HEK293 (cell line): ENCODE results near the gene KLRC4.
A peak's percentile ranks its signal among the peaks of the same experiment; 100 is the strongest.

Experiments
- CTCF ChIA-PET: fragments of 350-600 bp; formaldehyde crosslinking; extraction: SDS; loops from one replicate; lab custom pipeline; 2021; ENCODE audit warnings: antibody characterized with exemption; lab: Yijun Ruan, JAX
- POLR2A ChIA-PET: fragments of 300-600 bp; formaldehyde crosslinking; extraction: SDS; loops from one replicate; lab custom pipeline; 2020; ENCODE audit warnings: antibody characterized with exemption, inconsistent platforms; lab: Yijun Ruan, JAX
- H3K27ac ChIP-seq: fragments of 200-500 bp; sonication (Bioruptor generic); 2 replicates; pipeline ENCODE4 v1.5.1; 2014; ENCODE audit warnings: low read depth, low read length, control low read depth, inconsistent platforms; ENCODE audit errors: extremely low read depth
- H3K36me3 ChIP-seq, 2 experiments: fragments of 200-500 bp in 1 of 2; sonication (Bioruptor generic) in 1 of 2; 1 replicate in 1 of 2; 2 replicates in 1 of 2; pipeline ENCODE4 v1.5.1; 2014 to 2017; ENCODE audit warnings: inconsistent platforms in 2 of 2, low read length in 2 of 2; ENCODE audit not compliant: control insufficient read depth in 2 of 2, insufficient read depth in 1 of 2
- H3K4me1 ChIP-seq: fragments of 200-500 bp; sonication (Bioruptor generic); 2 replicates; pipeline ENCODE4 v1.5.1; 2014; ENCODE audit warnings: mild to moderate bottlenecking, low read length, inconsistent platforms; ENCODE audit not compliant: control insufficient read depth, insufficient read depth
- H3K4me3 ChIP-seq: 2 replicates; pipeline ENCODE4 v1.5.1; 2011; ENCODE audit warnings: low read depth, mild to moderate bottlenecking, control low read depth, low read length, moderate library complexity
- H3K9me3 ChIP-seq: fragments of 200-500 bp; sonication (Bioruptor generic); 2 replicates; pipeline ENCODE4 v1.5.1; 2014; ENCODE audit warnings: low read depth, low read length, inconsistent platforms; ENCODE audit not compliant: control insufficient read depth, insufficient read depth
- INSM2 ChIP-seq: fragments of 450-650 bp; formaldehyde crosslinking; IDR thresholded peaks from 2 replicates; pipeline ENCODE4 v1.5.1; 2016; ENCODE audit warnings: missing biosample characterization, missing genetic modification characterization
- OSR2 ChIP-seq: fragments of 450-650 bp; formaldehyde crosslinking; IDR thresholded peaks from 2 replicates; pipeline ENCODE4 v1.5.1; 2016; ENCODE audit warnings: missing biosample characterization, missing genetic modification characterization
- SETDB1 ChIP-seq: IDR thresholded peaks from one replicate; pipeline ENCODE4 v1.6.1; 2017; ENCODE audit warnings: mild to moderate bottlenecking, low read length, moderate library complexity, mixed read lengths; ENCODE audit not compliant: insufficient read length
- TRIM28 ChIP-seq: IDR thresholded peaks from 2 replicates; pipeline ENCODE4 v1.6.1; 2011; ENCODE audit warnings: low read length, control low read depth, borderline replicate concordance
- ZNF112 ChIP-seq: fragments of 450-650 bp; formaldehyde crosslinking; IDR thresholded peaks from 2 replicates; pipeline ENCODE4 v1.5.0; 2017; ENCODE audit warnings: missing biosample characterization, missing genetic modification characterization
- ZNF146 ChIP-seq: fragments of 450-650 bp; formaldehyde crosslinking; IDR thresholded peaks from 2 replicates; pipeline ENCODE4 v1.5.1; 2016; ENCODE audit warnings: missing biosample characterization, missing genetic modification characterization
- ZNF175 ChIP-seq: fragments of 450-650 bp; formaldehyde crosslinking; IDR thresholded peaks from 2 replicates; pipeline ENCODE4 v1.5.1; 2016; ENCODE audit warnings: missing biosample characterization, missing genetic modification characterization
- ZNF214 ChIP-seq: fragments of 450-650 bp; formaldehyde crosslinking; IDR thresholded peaks from 2 replicates; pipeline ENCODE4 v1.5.1; 2017; ENCODE audit warnings: missing biosample characterization, mild to moderate bottlenecking, missing genetic modification characterization, borderline replicate concordance
- ZNF223 ChIP-seq: fragments of 450-650 bp; formaldehyde crosslinking; IDR thresholded peaks from 2 replicates; pipeline ENCODE4 v1.5.1; 2016; ENCODE audit warnings: missing biosample characterization, missing genetic modification characterization
- ZNF518A ChIP-seq: fragments of 450-650 bp; formaldehyde crosslinking; conservative IDR thresholded peaks from 2 replicates; pipeline ENCODE4 v1.5.1; 2016; ENCODE audit warnings: low read depth, missing biosample characterization, missing genetic modification characterization
- ZNF530 ChIP-seq: fragments of 450-650 bp; formaldehyde crosslinking; IDR thresholded peaks from 2 replicates; pipeline ENCODE4 v1.5.1; 2016; ENCODE audit warnings: low read depth, missing biosample characterization, missing genetic modification characterization
- ZNF560 ChIP-seq: fragments of 450-650 bp; formaldehyde crosslinking; IDR thresholded peaks from 2 replicates; pipeline ENCODE4 v1.5.1; 2017; ENCODE audit warnings: missing biosample characterization, missing genetic modification characterization, borderline replicate concordance
- ZNF596 ChIP-seq: fragments of 450-650 bp; IDR thresholded peaks from 2 replicates; pipeline ENCODE4 v1.5.0; 2018; ENCODE audit warnings: missing biosample characterization, mild to moderate bottlenecking, missing genetic modification characterization, moderate library complexity
- ZNF629 ChIP-seq: fragments of 450-650 bp; formaldehyde crosslinking; IDR thresholded peaks from 2 replicates; pipeline ENCODE4 v1.5.1; 2017; ENCODE audit warnings: missing biosample characterization, missing genetic modification characterization
- ZNF660 ChIP-seq: fragments of 450-650 bp; IDR thresholded peaks from 2 replicates; pipeline ENCODE4 v1.5.1; 2018; ENCODE audit warnings: missing biosample characterization, mild to moderate bottlenecking, missing genetic modification characterization
- ZNF792 ChIP-seq: fragments of 450-650 bp; formaldehyde crosslinking; IDR thresholded peaks from 2 replicates; pipeline ENCODE4 v1.5.1; 2016; ENCODE audit warnings: missing biosample characterization, missing genetic modification characterization
- TF ChIP-seq, protein P1 (sequence below): fragments of 450-650 bp; formaldehyde crosslinking; IDR thresholded peaks from 2 replicates; pipeline ENCODE4 v1.5.1; 2016; ENCODE audit warnings: missing biosample characterization, missing genetic modification characterization
- TF ChIP-seq, protein P2 (sequence below): fragments of 450-650 bp; IDR thresholded peaks from 2 replicates; pipeline ENCODE4 v1.5.1; 2018; ENCODE audit warnings: missing biosample characterization, missing genetic modification characterization
- TF ChIP-seq, protein P3 (sequence below): fragments of 450-650 bp; formaldehyde crosslinking; IDR thresholded peaks from 2 replicates; pipeline ENCODE4 v1.5.1; 2016; ENCODE audit warnings: missing biosample characterization, missing genetic modification characterization

Gene KLRC4

GRCh38 chr12:10408842-10409241, 715 bp downstream of the KLRC4 start (continued):
- TF ChIP-seq, protein P1, sequence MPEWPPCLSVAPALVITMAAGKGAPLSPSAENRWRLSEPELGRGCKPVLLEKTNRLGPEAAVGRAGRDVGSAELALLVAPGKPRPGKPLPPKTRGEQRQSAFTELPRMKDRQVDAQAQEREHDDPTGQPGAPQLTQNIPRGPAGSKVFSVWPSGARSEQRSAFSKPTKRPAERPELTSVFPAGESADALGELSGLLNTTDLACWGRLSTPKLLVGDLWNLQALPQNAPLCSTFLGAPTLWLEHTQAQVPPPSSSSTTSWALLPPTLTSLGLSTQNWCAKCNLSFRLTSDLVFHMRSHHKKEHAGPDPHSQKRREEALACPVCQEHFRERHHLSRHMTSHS (tag by site-specific recombination), result no peak
- no peak for TF ChIP-seq ZNF660

DNA sequence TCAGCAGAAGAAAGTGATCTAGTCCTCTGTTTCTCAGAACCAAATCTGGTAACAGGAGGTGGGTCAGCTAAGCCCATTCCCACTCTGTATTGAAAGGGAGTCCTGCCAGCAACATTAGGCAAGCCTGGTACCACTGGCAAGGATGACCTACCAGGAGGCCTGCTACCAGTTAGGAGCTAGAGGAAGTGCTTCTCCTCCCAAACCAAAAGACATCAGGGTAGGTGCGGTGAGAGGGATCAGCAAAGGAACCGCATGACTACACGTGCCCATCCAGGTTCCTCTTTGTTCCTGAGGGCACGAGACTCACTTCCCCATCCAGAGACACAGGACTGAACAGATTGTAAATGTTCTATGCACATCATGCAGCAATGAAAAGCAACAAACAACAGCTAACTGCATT, 2.8 kb downstream of the KLRC4 start:
- Histone ChIP-seq H3K9me3 (no peaks in the 10 kb centered on the region), H3K36me3 (no peaks in the 10 kb centered on the region), H3K4me1 (peaks cover 7% of the 10 kb centered on the region), H3K27ac (no peak overlapping the region), H3K4me3 (no peak overlapping the region)
- ChIA-PET CTCF (no interaction called here), POLR2A (no interaction called here)
- no peak for TF ChIP-seq ZNF792 (tag by site-specific recombination)
- no peak for TF ChIP-seq ZNF530 (tag by site-specific recombination)
- no peak for TF ChIP-seq ZNF518A (tag by site-specific recombination)
- TF ChIP-seq, protein P2, sequence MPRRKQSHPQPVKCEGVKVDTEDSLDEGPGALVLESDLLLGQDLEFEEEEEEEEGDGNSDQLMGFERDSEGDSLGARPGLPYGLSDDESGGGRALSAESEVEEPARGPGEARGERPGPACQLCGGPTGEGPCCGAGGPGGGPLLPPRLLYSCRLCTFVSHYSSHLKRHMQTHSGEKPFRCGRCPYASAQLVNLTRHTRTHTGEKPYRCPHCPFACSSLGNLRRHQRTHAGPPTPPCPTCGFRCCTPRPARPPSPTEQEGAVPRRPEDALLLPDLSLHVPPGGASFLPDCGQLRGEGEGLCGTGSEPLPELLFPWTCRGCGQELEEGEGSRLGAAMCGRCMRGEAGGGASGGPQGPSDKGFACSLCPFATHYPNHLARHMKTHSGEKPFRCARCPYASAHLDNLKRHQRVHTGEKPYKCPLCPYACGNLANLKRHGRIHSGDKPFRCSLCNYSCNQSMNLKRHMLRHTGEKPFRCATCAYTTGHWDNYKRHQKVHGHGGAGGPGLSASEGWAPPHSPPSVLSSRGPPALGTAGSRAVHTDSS (tag by site-specific recombination), result no peak

GRCh38 chr12:10405294-10405693, 4.3 kb downstream of the KLRC4 start:
- ChIA-PET POLR2A (no interaction called here), CTCF (no interaction called here)
- Histone ChIP-seq H3K9me3 (no peaks in the 10 kb centered on the region), H3K27ac (no peak overlapping the region), H3K4me1 (peaks cover 5% of the 10 kb centered on the region; the same call in 1 of the 2 replicates), H3K36me3 (no peaks in the 10 kb centered on the region), H3K4me3 (no peak overlapping the region)
- no peak for TF ChIP-seq ZNF112
- TF ChIP-seq ZNF560 (tag by site-specific recombination), result no peak
- no peak for TF ChIP-seq ZNF146 (tag by site-specific recombination)
- no peak for TF ChIP-seq SETDB1
- TF ChIP-seq ZNF792 (tag by site-specific recombination), result no peak
- no peak for TF ChIP-seq ZNF175 (tag by site-specific recombination)

DNA sequence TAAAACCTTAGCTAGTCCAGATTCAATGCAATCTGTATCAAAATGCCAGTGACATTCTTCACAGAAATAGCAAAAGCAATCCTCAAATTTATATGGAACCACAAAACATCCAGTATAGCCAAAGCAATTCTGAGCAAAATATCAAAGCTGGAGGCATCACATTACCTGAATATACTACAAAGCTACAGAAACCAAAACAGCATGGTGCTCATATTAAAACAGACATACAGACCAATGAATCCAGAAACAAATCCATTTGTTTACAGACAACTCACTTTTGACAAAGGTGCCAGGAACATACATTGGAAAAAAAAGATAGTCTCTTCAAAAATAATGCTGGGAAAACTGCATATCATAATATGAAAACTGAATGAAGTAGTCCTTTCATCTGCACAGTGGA, 4.8 kb downstream of the KLRC4 start:
- Histone ChIP-seq H3K36me3 (no peaks in the 10 kb centered on the region), H3K4me1 (peaks cover 5% of the 10 kb centered on the region; the same call in 1 of the 2 replicates), H3K9me3 (no peaks in the 10 kb centered on the region), H3K27ac (no peak overlapping the region), H3K4me3 (no peak overlapping the region)
- ChIA-PET CTCF (no interaction called here), POLR2A (no interaction called here)
- no peak for TF ChIP-seq ZNF596 (tag by site-specific recombination)
- no peak for TF ChIP-seq INSM2 (tag by site-specific recombination)
- peak; percentile 59 for TF ChIP-seq SETDB1
- TF ChIP-seq ZNF223 (tag by site-specific recombination), result no peak
- TF ChIP-seq ZNF629 (tag by site-specific recombination), result no peak
- TF ChIP-seq TRIM28, result no peak
- TF ChIP-seq, protein P3, sequence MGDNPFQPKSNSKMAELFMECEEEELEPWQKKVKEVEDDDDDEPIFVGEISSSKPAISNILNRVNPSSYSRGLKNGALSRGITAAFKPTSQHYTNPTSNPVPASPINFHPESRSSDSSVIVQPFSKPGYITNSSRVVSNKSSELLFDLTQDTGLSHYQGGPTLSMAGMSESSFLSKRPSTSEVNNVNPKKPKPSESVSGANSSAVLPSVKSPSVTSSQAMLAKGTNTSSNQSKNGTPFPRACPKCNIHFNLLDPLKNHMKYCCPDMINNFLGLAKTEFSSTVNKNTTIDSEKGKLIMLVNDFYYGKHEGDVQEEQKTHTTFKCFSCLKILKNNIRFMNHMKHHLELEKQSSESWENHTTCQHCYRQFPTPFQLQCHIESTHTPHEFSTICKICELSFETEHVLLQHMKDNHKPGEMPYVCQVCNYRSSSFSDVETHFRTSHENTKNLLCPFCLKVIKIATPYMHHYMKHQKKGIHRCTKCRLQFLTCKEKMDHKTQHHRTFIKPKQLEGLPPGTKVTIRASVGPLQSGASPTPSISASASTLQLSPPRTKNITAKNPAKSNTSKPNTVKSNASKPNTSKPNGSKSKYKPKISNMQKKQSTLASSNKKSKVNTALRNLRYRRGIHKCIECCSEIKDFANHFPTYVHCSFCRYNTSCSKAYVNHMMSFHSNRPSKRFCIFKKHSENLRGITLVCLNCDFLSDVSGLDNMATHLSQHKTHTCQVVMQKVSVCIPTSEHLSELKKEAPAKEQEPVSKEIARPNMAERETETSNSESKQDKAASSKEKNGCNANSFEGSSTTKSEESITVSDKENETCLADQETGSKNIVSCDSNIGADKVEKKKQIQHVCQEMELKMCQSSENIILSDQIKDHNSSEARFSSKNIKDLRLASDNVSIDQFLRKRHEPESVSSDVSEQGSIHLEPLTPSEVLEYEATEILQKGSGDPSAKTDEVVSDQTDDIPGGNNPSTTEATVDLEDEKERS (tag by site-specific recombination), result 0 out of 2 replicates have a peak, but pooled peaks have one; percentile 58
- TF ChIP-seq ZNF214 (tag by site-specific recombination), result no peak
- no peak for TF ChIP-seq OSR2 (tag by site-specific recombination)
